Activated CD8-positive, alpha-beta T cell treated with anti-CD3 and anti-CD28 coated beads for 36 hours (primary cell): ENCODE results near the gene BCAR3. TPM values are rescaled to one million over a fixed set of nuclear protein-coding genes. Genes with fewer than 3 reads are reported as not detected.

Experiments
- ATAC-seq: fragments of 200-7000 bp; cut with Tn5 transposase; one replicate; pipeline ENCODE4 v1.10.0; 2021; ENCODE audit warnings: mild to moderate bottlenecking, moderate library complexity
- CTCF ChIA-PET: fragments of 350-600 bp; sonication (Branson Sonifier 250); formaldehyde crosslinking; loops from one replicate; lab custom pipeline; 2021; ENCODE audit warnings: antibody characterized with exemption; lab: Charles Lee
- POLR2A ChIA-PET: fragments of 350-600 bp; sonication (Branson Sonifier 250); formaldehyde crosslinking; loops from one replicate; lab custom pipeline; 2021; ENCODE audit warnings: antibody characterized with exemption; lab: Charles Lee
- DNase-seq: peaks from one replicate; pipeline ENCODE4 v3.0.0-alpha.2; 2020
- H3K27ac Mint-ChIP-seq: one replicate; pipeline ENCODE4 v1.8.0; 2021; ENCODE audit warnings: mild to moderate bottlenecking, mixed read lengths
- H3K27me3 Mint-ChIP-seq: one replicate; pipeline ENCODE4 v1.8.0; 2021; ENCODE audit warnings: mixed read lengths
- H3K36me3 Mint-ChIP-seq: one replicate; pipeline ENCODE4 v1.8.0; 2021; ENCODE audit warnings: low read depth, mixed read lengths
- H3K4me1 Mint-ChIP-seq: one replicate; pipeline ENCODE4 v1.8.0; 2021; ENCODE audit warnings: low read depth, mixed read lengths
- H3K4me3 Mint-ChIP-seq: one replicate; pipeline ENCODE4 v1.8.0; 2021; ENCODE audit warnings: mild to moderate bottlenecking, moderate library complexity, mixed read lengths
- H3K9me3 Mint-ChIP-seq: one replicate; pipeline ENCODE4 v1.8.0; 2021; ENCODE audit warnings: mixed read lengths
- CTCF ChIP-seq: fragments of 200-600 bp; IDR thresholded peaks from one replicate; pipeline ENCODE4 v1.8.0; 2022; ENCODE audit warnings: antibody characterized with exemption, mild to moderate bottlenecking
- intact Hi-C: fragments of 100-400 bp; cut with micrococcal nuclease; formaldehyde crosslinking; loops from one replicate; pipeline ENCODE4 v1.10.0; 2022
- total RNA-seq, 2 experiments: library from RNA; stranded (reverse); gene quantifications; one replicate each; pipeline ENCODE4 v1.2.3, GENCODE V29; 2021

Gene BCAR3
- total RNA-seq, 2 experiments from 2014 or later: 0.51 to 0.70 TPM

DNA sequence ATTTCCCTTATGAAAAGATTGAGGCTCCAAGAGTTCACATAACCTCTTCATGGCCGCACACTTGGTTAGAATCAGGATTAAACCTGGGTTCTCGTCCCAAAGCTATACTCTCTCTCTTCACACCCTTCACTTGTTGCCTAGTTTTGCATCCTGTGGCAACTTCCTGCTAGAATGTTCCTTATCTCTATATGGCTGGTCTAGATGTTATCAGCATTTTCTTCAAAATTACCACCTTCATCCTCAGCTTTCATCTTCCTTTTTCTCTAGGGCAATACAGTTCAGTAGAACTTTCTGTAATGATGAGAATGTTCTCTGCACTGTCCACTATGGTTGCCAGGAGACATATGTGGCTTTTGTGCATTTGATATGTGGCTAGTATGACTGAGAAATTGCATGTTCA lies 31.1 kb upstream of the BCAR3 start:
- H3K4me1 Mint-ChIP-seq: peaks cover 48% of the 10 kb centered on the region
- POLR2A ChIA-PET: interaction anchor here (1.9 kb wide), 1 partner anchor 10 kb away, joined by 4 read pairs; no protein-coding TSS in a partner anchor
- DNase-seq (no peak), ATAC-seq (no peak)
- no peak overlapping the region for H3K27ac Mint-ChIP-seq
- peaks cover 6% of the 10 kb centered on the region for H3K27me3 Mint-ChIP-seq
- peaks cover 9% of the 10 kb centered on the region for H3K9me3 Mint-ChIP-seq
- peaks cover 3% of the 10 kb centered on the region for H3K36me3 Mint-ChIP-seq
- intact Hi-C loops: no loop called here
- no peak for TF ChIP-seq CTCF
- CTCF ChIA-PET: interaction anchor here (1.4 kb wide), 1 partner anchor 131 kb away, joined by 4 read pairs; no protein-coding TSS in a partner anchor
- no peak overlapping the region for H3K4me3 Mint-ChIP-seq

GRCh38 chr1:93710499-93711453 lies 29.1 kb upstream of the BCAR3 start:
- intact Hi-C loops: no loop called here
- CTCF ChIA-PET: no interaction called here
- POLR2A ChIA-PET: no interaction called here
- DNase-seq (no peak), ATAC-seq (no peak)
- no peaks in the 10 kb centered on the region for H3K36me3 Mint-ChIP-seq
- H3K4me3 Mint-ChIP-seq: no peak overlapping the region
- TF ChIP-seq CTCF: no peak
- H3K4me1 Mint-ChIP-seq: peaks cover 38% of the 10 kb centered on the region
- peaks cover 6% of the 10 kb centered on the region for H3K27me3 Mint-ChIP-seq
- no peaks in the 10 kb centered on the region for H3K9me3 Mint-ChIP-seq
- no peak overlapping the region for H3K27ac Mint-ChIP-seq

- ATAC-seq (peak; percentile 28), DNase-seq (peak; percentile 28)
- Mint-ChIP-seq H3K27me3 (peaks cover 6% of the 10 kb centered on the region), H3K36me3 (no peaks in the 10 kb centered on the region), H3K9me3 (no peaks in the 10 kb centered on the region), H3K4me1 (peaks cover 35% of the 10 kb centered on the region), H3K4me3 (no peak overlapping the region), H3K27ac (no peak overlapping the region)
- ChIA-PET POLR2A (no interaction called here), CTCF (interaction anchor here (1.0 to 1.2 kb wide), 2 partner anchors 14 to 105 kb away, joined by 3 to 4 read pairs; no protein-coding TSS in a partner anchor)
- TF ChIP-seq CTCF: no peak
- intact Hi-C loops: no loop called here
Measured at GRCh38 chr1:93708734-93709481, 27.3 kb upstream of the BCAR3 start.

- DNase-seq (peak; percentile 82), ATAC-seq (peak; percentile 96)
- POLR2A ChIA-PET: no interaction called here
- CTCF ChIA-PET: no interaction called here
- no peak overlapping the region for H3K4me3 Mint-ChIP-seq
- H3K36me3 Mint-ChIP-seq: no peaks in the 10 kb centered on the region
- H3K4me1 Mint-ChIP-seq: peaks cover 38% of the 10 kb centered on the region
- H3K27ac Mint-ChIP-seq: peak overlapping the region; percentile 63
- intact Hi-C loops: no loop called here
- TF ChIP-seq CTCF: no peak
- H3K27me3 Mint-ChIP-seq: peaks cover 6% of the 10 kb centered on the region
- H3K9me3 Mint-ChIP-seq: no peaks in the 10 kb centered on the region
Measured at GRCh38 chr1:93707956-93708355, 26.3 kb upstream of the BCAR3 start.
